Measurements from ENCODE around the gene GPS2.

GPS2 gene

DNA sequence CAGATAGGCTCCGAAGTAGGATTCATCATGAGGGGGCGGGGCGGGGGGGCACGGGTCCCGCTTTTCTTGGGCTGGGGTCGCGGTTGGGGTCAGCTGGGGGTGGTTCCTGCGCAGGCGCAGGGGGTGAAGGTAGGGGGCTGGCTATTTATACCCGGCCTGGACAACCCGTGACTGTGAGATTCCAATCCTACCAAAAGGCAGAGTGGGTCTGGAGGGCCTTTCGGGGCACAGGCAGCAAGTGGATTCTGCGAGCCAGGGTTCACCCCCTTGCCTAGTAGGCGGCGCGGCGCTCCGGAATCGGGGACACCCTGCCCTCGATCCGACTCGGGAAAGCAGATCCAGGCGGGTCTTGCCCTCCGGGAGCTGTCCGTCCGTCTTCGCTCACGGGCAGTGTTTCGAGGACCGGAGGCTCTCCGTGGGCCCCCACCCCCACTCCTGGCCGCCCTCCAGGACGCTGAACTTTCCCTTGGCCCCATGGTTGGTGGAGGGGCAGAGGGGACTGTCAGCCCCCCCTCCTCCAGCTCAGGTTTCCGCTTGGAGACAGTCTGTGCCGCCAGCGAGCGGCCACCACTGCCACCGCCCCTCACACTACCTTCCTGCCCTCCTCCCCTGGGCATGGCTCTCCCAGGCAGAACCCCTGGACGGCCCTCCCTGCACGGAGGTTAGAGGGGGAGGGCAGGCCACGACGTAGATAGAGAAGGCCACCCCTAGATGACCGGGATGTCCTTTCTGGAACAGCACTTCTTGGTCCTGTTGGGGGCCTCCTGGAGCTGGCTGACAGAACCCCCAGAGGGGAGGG lies 33.0 kb downstream of the GPS2 start:
- in situ Hi-C loops (cut with MboI; ENCODE audit: low sequenced_read_pairs, unreplicated experiment) = loop anchor here (25.0 kb wide), 1 partner anchor 245 kb away; the partner anchor contains the start of genes SLC16A11 and SLC16A13
- TF ChIP-seq, protein P1, sequence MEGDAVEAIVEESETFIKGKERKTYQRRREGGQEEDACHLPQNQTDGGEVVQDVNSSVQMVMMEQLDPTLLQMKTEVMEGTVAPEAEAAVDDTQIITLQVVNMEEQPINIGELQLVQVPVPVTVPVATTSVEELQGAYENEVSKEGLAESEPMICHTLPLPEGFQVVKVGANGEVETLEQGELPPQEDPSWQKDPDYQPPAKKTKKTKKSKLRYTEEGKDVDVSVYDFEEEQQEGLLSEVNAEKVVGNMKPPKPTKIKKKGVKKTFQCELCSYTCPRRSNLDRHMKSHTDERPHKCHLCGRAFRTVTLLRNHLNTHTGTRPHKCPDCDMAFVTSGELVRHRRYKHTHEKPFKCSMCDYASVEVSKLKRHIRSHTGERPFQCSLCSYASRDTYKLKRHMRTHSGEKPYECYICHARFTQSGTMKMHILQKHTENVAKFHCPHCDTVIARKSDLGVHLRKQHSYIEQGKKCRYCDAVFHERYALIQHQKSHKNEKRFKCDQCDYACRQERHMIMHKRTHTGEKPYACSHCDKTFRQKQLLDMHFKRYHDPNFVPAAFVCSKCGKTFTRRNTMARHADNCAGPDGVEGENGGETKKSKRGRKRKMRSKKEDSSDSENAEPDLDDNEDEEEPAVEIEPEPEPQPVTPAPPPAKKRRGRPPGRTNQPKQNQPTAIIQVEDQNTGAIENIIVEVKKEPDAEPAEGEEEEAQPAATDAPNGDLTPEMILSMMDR (IDR thresholded peaks at IDR 0.05; ENCODE audit: borderline replicate concordance, control extremely low read depth, extremely low read depth, insufficient read depth, missing control alignments) = no peak
- DNase-seq (ENCODE audit: low spot score) = peak; percentile 37

DNA sequence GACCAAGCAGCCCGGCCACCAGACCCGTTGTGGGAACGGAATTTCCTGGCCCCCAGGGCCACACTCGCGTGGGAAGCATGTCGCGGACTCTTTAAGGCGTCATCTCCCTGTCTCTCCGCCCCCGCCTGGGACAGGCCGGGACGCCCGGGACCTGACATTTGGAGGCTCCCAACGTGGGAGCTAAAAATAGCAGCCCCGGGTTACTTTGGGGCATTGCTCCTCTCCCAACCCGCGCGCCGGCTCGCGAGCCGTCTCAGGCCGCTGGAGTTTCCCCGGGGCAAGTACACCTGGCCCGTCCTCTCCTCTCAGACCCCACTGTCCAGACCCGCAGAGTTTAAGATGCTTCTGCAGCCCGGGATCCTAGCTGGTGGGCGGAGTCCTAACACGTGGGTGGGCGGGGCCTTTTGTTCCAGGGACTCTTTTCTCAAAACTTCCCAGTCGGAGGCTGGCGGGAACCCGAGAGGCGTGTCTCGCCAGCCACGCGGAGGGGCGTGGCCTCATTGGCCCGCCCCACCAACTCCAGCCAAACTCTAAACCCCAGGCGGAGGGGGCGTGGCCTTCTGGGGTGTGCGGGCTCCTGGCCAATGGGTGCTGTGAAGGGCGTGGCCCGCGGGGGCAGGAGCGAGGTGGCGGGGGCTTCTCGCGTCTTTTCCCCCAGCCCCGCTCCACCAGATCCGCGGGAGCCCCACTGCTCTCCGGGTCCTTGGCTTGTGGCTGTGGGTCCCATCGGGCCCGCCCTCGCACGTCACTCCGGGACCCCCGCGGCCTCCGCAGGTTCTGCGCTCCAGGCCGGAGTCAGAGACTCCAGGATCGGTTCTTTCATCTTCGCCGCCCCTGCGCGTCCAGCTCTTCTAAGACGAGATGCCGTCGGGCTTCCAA lies 33.8 kb downstream of the GPS2 start, which contains the start of gene SLC2A4:
SLC2A4 (plus strand) TSS at position 645 of the 879 bp plus-strand sequence; CDS start at position 862, 217 bp downstream.
- TF ChIP-seq, protein P1 (IDR thresholded peaks at IDR 0.05; ENCODE audit: borderline replicate concordance, control extremely low read depth, extremely low read depth, insufficient read depth, missing control alignments) = no peak
- DNase-seq (ENCODE audit: low spot score) = peak; percentile 99
- in situ Hi-C loops (cut with MboI; ENCODE audit: low sequenced_read_pairs, unreplicated experiment) = loop anchor here (25.0 kb wide), 1 partner anchor 244 kb away; the partner anchor contains the start of genes SLC16A11 and SLC16A13

GRCh38 chr17:7280519-7281073 lies 34.6 kb downstream of the GPS2 start:
- in situ Hi-C loops (cut with MboI; ENCODE audit: low sequenced_read_pairs, unreplicated experiment) = loop anchor here (25.0 kb wide), 1 partner anchor 243 kb away; the partner anchor contains the start of genes SLC16A11 and SLC16A13
- DNase-seq (ENCODE audit: low spot score) = peak; percentile 90
- TF ChIP-seq, protein P1 (IDR thresholded peaks at IDR 0.05; ENCODE audit: borderline replicate concordance, control extremely low read depth, extremely low read depth, insufficient read depth, missing control alignments) = peak; percentile 65

- in situ Hi-C loops (cut with MboI; ENCODE audit: low sequenced_read_pairs, unreplicated experiment) = loop anchor here (25.0 kb wide), 1 partner anchor 242 kb away; the partner anchor contains the start of genes SLC16A11 and SLC16A13
- TF ChIP-seq, protein P1 (IDR thresholded peaks at IDR 0.05; ENCODE audit: borderline replicate concordance, control extremely low read depth, extremely low read depth, insufficient read depth, missing control alignments) = no peak
- no peak for DNase-seq (ENCODE audit: low spot score)
Measured at GRCh38 chr17:7279448-7279847, 35.7 kb downstream of the GPS2 start.

- TF ChIP-seq, protein P1 (IDR thresholded peaks at IDR 0.05; ENCODE audit: borderline replicate concordance, control extremely low read depth, extremely low read depth, insufficient read depth, missing control alignments) = no peak
- DNase-seq (ENCODE audit: low spot score) = no peak
- in situ Hi-C loops (cut with MboI; ENCODE audit: low sequenced_read_pairs, unreplicated experiment) = no loop called here
Measured at GRCh38 chr17:7266784-7267183, 48.4 kb downstream of the GPS2 start.

- TF ChIP-seq, protein P1 (IDR thresholded peaks at IDR 0.05; ENCODE audit: borderline replicate concordance, control extremely low read depth, extremely low read depth, insufficient read depth, missing control alignments) = no peak
- in situ Hi-C loops (cut with MboI; ENCODE audit: low sequenced_read_pairs, unreplicated experiment) = no loop called here
- no peak for DNase-seq (ENCODE audit: low spot score)
Measured at GRCh38 chr17:7263801-7264078, 51.4 kb downstream of the GPS2 start.
